Astrocyte (in vitro differentiated cells and primary cell): ENCODE results near the gene KCNK2. TPM values are rescaled to one million over a fixed set of nuclear protein-coding genes. Genes with fewer than 3 reads are reported as not detected.

Experiments used
- DNase-seq: peaks from one replicate; pipeline ENCODE4 v3.0.0-alpha.2; 2010; ENCODE audit warnings: low read depth
- FAIRE-seq: peaks from 2 replicates; lab custom pipeline; 2011; peaks lifted over from hg19 to GRCh38; lab: Jason Lieb, UNC
- H2AFZ ChIP-seq: 2 replicates; pipeline ENCODE4 v1.6.0; 2012; ENCODE audit warnings: low read depth, low read length, inconsistent platforms
- H3K27ac ChIP-seq: 2 replicates; pipeline ENCODE4 v1.5.1; 2011; ENCODE audit warnings: low read depth, low read length, inconsistent platforms
- H3K27me3 ChIP-seq: 2 replicates; pipeline ENCODE4 v1.6.0; 2011; ENCODE audit warnings: low read length, inconsistent platforms; ENCODE audit not compliant: insufficient read depth
- H3K36me3 ChIP-seq: 2 replicates; pipeline ENCODE4 v1.5.1; 2011; ENCODE audit warnings: low read length, inconsistent platforms; ENCODE audit not compliant: insufficient read depth
- H3K4me1 ChIP-seq: 2 replicates; pipeline ENCODE4 v1.5.1; 2011; ENCODE audit warnings: low read length, inconsistent platforms; ENCODE audit not compliant: insufficient read depth
- H3K4me2 ChIP-seq: 2 replicates; pipeline ENCODE4 v1.6.0; 2012; ENCODE audit warnings: low read length, inconsistent platforms
- H3K4me3 ChIP-seq: 2 replicates; pipeline ENCODE4 v1.5.1; 2011; ENCODE audit warnings: low read depth, mild to moderate bottlenecking, low read length, inconsistent platforms; ENCODE audit not compliant: insufficient read depth
- H3K79me2 ChIP-seq: 2 replicates; pipeline ENCODE4 v1.6.0; 2012; ENCODE audit warnings: mild to moderate bottlenecking, low read length, inconsistent platforms; ENCODE audit not compliant: insufficient read depth
- H3K9ac ChIP-seq: 2 replicates; pipeline ENCODE4 v1.6.0; 2012; ENCODE audit warnings: mild to moderate bottlenecking, low read length, inconsistent platforms
- H3K9me3 ChIP-seq: 2 replicates; pipeline ENCODE4 v1.5.1; 2012; ENCODE audit warnings: low read depth, mild to moderate bottlenecking, low read length, inconsistent platforms; ENCODE audit not compliant: insufficient read depth
- H4K20me1 ChIP-seq: 2 replicates; pipeline ENCODE4 v1.6.0; 2012; ENCODE audit warnings: low read length, inconsistent platforms; ENCODE audit not compliant: insufficient read depth
- H3K27ac Mint-ChIP-seq: one replicate; pipeline ENCODE4 v1.8.0; 2021; ENCODE audit warnings: mild to moderate bottlenecking, mixed read lengths; ENCODE audit not compliant: unreplicated experiment
- H3K27me3 Mint-ChIP-seq: one replicate; pipeline ENCODE4 v1.8.0; 2021; ENCODE audit warnings: low read depth, mixed read lengths; ENCODE audit not compliant: unreplicated experiment
- H3K36me3 Mint-ChIP-seq: one replicate; pipeline ENCODE4 v1.8.0; 2021; ENCODE audit warnings: low read depth, mixed read lengths; ENCODE audit not compliant: unreplicated experiment
- H3K4me1 Mint-ChIP-seq: one replicate; pipeline ENCODE4 v1.8.0; 2021; ENCODE audit warnings: low read depth, mixed read lengths; ENCODE audit not compliant: unreplicated experiment
- H3K4me3 Mint-ChIP-seq: one replicate; pipeline ENCODE4 v1.8.0; 2021; ENCODE audit warnings: mild to moderate bottlenecking, moderate library complexity, mixed read lengths; ENCODE audit not compliant: unreplicated experiment
- H3K9me3 Mint-ChIP-seq: one replicate; pipeline ENCODE4 v1.8.0; 2021; ENCODE audit warnings: mild to moderate bottlenecking, mixed read lengths; ENCODE audit not compliant: unreplicated experiment
- EZH2 ChIP-seq: IDR thresholded peaks from 2 replicates; pipeline ENCODE4 v1.6.1; 2012; ENCODE audit warnings: mild to moderate bottlenecking, low read length, inconsistent platforms; ENCODE audit not compliant: insufficient read depth
- total RNA-seq: library from RNA; stranded (reverse); gene quantifications from 2 replicates; pipeline ENCODE4 v1.2.1, GENCODE V29; 2021
- TF ChIP-seq, protein P1 (sequence below): IDR thresholded peaks from 2 replicates; pipeline ENCODE4 v1.5.1; 2011; ENCODE audit warnings: low read depth, mild to moderate bottlenecking, inconsistent platforms, low read length, moderate library complexity; ENCODE audit not compliant: insufficient read depth

KCNK2 gene
- total RNA-seq, 1 donor from 2014 or later: 0.16 TPM

DNA sequence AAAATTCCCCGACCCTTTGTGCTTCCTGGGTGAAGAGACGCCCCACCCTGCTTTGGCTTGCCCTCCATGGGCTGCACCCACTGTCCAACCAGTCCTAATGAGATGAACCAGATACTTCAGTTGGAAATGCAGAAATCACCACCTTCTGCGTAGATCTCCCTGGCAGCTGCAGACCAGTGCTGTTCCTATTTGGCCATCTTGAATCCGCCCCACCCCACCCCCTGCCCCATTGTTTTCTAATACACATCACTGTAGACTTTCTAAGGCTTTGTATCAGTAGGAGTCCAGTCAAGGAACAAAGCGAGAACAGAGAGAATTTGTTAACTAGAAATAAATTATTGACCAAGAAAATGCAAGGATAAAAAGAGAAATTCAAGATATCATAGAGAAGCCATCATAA is 178.2 kb downstream of the KCNK2 start:
- no peaks in the 10 kb centered on the region for H3K79me2 ChIP-seq
- no peak overlapping the region for H3K9ac ChIP-seq
- H3K27me3 ChIP-seq: no peaks in the 10 kb centered on the region
- no peaks in the 10 kb centered on the region for H3K4me1 Mint-ChIP-seq
- no peaks in the 10 kb centered on the region for H3K27me3 Mint-ChIP-seq
- TF ChIP-seq EZH2: no peak
- TF ChIP-seq, protein P1, sequence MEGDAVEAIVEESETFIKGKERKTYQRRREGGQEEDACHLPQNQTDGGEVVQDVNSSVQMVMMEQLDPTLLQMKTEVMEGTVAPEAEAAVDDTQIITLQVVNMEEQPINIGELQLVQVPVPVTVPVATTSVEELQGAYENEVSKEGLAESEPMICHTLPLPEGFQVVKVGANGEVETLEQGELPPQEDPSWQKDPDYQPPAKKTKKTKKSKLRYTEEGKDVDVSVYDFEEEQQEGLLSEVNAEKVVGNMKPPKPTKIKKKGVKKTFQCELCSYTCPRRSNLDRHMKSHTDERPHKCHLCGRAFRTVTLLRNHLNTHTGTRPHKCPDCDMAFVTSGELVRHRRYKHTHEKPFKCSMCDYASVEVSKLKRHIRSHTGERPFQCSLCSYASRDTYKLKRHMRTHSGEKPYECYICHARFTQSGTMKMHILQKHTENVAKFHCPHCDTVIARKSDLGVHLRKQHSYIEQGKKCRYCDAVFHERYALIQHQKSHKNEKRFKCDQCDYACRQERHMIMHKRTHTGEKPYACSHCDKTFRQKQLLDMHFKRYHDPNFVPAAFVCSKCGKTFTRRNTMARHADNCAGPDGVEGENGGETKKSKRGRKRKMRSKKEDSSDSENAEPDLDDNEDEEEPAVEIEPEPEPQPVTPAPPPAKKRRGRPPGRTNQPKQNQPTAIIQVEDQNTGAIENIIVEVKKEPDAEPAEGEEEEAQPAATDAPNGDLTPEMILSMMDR: no peak
- H3K4me3 Mint-ChIP-seq: no peak overlapping the region
- no peak for DNase-seq
- no peaks in the 10 kb centered on the region for H4K20me1 ChIP-seq
- H3K4me3 ChIP-seq: no peak overlapping the region
- H3K4me2 ChIP-seq: no peak overlapping the region
- H3K36me3 Mint-ChIP-seq: no peaks in the 10 kb centered on the region
- peaks cover 3% of the 10 kb centered on the region for H3K9me3 Mint-ChIP-seq
- no peak overlapping the region for H3K27ac ChIP-seq
- H3K27ac Mint-ChIP-seq: no peak overlapping the region
- no peaks in the 10 kb centered on the region for H3K4me1 ChIP-seq
- H3K9me3 ChIP-seq: no peaks in the 10 kb centered on the region
- no peak for FAIRE-seq
- no peaks in the 10 kb centered on the region for H3K36me3 ChIP-seq
- H2AFZ ChIP-seq: no peak overlapping the region

DNA sequence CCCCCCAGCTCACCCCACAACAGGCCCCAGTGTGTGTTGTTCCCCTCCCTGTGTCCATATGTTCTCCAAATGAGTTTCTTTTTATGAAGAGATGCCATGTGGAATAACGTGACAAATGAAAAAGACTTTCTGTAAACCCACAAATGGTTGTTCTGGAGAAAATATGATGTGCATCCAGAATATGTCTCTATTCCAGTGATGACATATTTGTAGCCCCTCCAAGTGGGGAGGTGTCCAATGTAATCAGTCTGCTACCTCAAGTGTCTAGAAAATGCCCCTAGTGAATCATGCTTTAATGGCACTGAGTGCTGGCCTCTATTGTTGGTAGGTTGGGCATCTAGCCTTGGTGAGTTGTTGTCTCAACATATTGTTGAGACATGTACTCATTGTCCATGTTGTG is 179.6 kb downstream of the KCNK2 start:
- Histone ChIP-seq H3K4me2 (no peak overlapping the region), H3K9me3 (no peaks in the 10 kb centered on the region), H3K27me3 (no peaks in the 10 kb centered on the region), H3K79me2 (no peaks in the 10 kb centered on the region), H3K4me3 (no peak overlapping the region), H3K9ac (no peak overlapping the region), H3K36me3 (no peaks in the 10 kb centered on the region), H3K27ac (no peak overlapping the region), H4K20me1 (no peaks in the 10 kb centered on the region), H3K4me1 (no peaks in the 10 kb centered on the region), H2AFZ (no peak overlapping the region)
- H3K27ac Mint-ChIP-seq: no peak overlapping the region
- peaks cover 3% of the 10 kb centered on the region for H3K9me3 Mint-ChIP-seq
- no peak for DNase-seq
- no peaks in the 10 kb centered on the region for H3K27me3 Mint-ChIP-seq
- H3K36me3 Mint-ChIP-seq: no peaks in the 10 kb centered on the region
- no peak for FAIRE-seq
- no peak overlapping the region for H3K4me3 Mint-ChIP-seq
- no peaks in the 10 kb centered on the region for H3K4me1 Mint-ChIP-seq
- TF ChIP-seq EZH2: no peak
- TF ChIP-seq, protein P1: no peak

DNA sequence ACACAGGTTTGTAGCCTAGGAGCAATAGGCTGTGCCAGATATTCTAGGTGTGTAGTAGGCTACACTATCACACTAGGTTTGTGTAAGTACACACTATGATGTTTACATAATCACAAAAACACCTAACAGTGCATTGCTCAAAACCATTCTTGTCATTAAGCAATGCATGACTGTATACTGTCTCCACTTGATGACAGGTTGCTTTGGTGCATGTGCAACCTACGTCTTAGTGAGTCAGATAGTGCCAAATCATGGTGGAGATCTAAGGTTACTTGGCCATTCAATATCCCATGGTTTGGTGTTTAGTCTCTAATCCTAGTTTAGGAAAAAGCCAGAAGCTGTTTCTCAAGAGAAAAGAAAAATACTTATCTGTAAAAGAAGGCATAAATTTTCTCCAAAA is 181.1 kb downstream of the KCNK2 start:
- no peak overlapping the region for H3K4me3 Mint-ChIP-seq
- TF ChIP-seq, protein P1: no peak
- no peak for TF ChIP-seq EZH2
- H3K27ac Mint-ChIP-seq: no peak overlapping the region
- H3K4me1 ChIP-seq: no peaks in the 10 kb centered on the region
- no peaks in the 10 kb centered on the region for H3K79me2 ChIP-seq
- no peaks in the 10 kb centered on the region for H4K20me1 ChIP-seq
- no peak overlapping the region for H3K4me3 ChIP-seq
- peaks cover 2% of the 10 kb centered on the region for H3K27me3 Mint-ChIP-seq
- no peaks in the 10 kb centered on the region for H3K36me3 ChIP-seq
- H3K9me3 Mint-ChIP-seq: peaks cover 3% of the 10 kb centered on the region
- FAIRE-seq (no peak), DNase-seq (no peak)
- H3K4me1 Mint-ChIP-seq: no peaks in the 10 kb centered on the region
- no peaks in the 10 kb centered on the region for H3K36me3 Mint-ChIP-seq
- no peak overlapping the region for H2AFZ ChIP-seq
- H3K27me3 ChIP-seq: no peaks in the 10 kb centered on the region
- no peak overlapping the region for H3K9ac ChIP-seq
- no peak overlapping the region for H3K27ac ChIP-seq
- no peaks in the 10 kb centered on the region for H3K9me3 ChIP-seq
- H3K4me2 ChIP-seq: no peak overlapping the region
